Central memory CD4-positive, alpha-beta T cell (primary cell): ENCODE measurements around the gene IGSF21.
A peak's percentile ranks its signal among the peaks of the same experiment; 100 is the strongest.

Experiments used
- DNase-seq: peaks from one replicate; pipeline ENCODE4 v3.0.0; 2022
- total RNA-seq, 3 experiments: gene quantifications; one replicate each; lab custom pipeline; 2026; lab: John Stamatoyannopoulos, UW

IGSF21 gene
- 0 reads per million in 3 experiments for total RNA-seq

DNA sequence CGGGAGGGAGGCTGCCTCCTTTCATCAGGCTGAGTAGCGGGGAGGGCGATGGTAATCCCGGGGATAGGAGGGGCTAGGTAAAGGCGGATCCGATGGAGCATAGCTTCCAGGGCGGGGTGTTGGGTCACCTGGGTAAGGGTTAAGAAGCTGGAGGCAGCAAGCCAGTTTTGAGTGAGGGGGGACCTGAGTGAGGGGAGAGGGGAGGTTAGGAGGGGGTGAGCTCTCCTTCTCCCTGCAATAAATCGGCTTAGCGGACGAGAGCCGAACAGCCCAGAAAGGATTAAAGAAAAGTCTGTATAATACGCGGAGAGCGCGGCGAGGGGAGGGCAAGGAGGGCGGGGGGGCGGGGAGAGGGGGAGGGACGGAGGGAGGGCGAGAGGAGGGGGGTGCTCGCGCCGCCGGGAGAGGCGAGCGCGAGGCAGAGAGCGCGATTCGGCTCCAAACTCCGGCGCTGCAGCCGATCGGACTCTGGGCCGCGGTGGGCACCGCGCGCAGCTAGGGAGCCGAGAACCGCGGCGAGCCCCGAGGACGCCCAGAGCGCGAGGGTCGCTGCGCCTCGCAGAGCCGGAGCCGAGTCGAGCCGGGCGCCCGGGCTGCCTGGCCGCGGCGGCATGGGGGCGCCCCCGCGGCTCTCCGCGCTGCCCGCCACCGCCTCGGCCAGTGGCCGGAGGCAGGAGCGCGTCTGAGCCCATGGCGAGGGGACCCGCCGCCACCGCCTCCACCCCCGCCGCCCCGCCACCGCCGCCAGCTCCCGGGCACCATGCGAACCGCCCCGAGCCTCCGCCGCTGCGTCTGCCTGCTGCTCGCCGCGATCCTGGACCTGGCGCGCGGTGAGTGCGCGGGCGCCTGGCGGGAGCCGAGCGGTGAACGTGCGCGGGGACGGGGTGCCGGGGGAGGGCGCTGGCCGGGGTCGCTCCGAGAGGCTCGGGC is at the start of gene IGSF21:
Gene IGSF21 (plus strand): TSS at position 430 of the 930 bp plus-strand sequence. CDS start 331 bp downstream, at position 761.
- DNase-seq = no peak

DNA sequence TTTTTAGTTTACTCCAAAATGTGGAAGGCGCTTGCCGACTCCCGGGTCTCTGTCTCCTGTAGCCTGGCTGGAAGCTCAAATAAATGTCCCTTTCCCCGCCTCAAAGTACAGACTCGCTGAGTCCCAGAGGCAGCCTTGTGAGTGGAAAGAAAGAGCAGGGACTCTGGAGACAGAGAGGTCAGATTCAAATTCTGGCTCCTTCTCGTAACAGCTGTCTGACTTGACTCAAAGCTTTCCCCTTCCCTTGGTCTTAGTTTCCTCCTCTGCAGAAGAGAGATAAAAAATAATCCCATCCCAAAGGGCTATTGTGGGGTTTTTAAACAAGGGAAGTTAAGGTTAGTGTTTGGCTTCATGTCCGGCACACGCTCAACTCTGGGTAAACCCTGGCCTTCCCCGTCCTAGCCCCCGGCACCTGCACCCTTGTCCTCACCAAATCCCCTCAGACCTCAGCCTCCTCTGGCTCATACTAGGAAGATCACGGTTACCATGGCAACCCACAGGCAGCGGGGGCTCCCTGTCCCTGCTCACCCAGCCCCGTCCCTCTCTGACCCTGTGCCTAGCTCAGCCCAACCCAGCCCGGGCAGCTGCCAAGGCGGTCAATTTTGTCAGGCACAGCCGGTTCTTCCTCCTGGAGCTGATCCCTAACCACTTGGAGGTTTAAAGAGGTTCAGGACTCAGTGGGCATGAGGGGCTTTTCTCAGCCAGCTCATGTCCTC is 49.2 kb upstream of the IGSF21 start:
- DNase-seq = no peak

DNA sequence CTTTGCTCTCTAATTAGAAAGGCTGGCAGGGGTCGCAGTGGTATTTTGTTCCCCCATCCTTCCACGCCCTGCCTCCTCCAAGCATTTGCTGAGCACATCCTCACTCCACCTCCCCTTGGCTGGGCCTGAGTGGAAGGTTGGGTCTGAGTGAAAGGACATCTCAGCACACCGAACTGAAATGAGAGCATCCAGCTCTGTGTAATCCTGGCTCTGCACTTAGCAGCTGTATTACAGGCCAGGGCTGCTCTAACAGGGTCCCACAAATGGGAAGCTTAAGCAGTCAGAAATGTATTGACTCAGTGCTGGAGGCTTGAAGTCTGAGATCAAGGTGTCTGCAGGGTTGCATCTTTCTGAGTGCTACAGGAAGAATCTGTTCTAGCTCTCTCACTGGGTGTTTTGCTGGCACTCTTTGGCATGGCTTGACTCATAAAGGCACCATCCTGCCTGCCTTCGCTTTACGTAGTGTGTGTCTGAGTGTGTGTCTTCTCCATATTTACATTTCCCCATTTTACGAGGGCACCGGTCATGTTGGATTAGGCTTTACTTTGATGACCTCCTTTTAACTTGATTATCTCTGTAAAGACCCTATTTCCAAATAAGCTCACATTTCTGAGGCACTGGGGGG is 48.5 kb upstream of the IGSF21 start:
- DNase-seq = no peak

DNA sequence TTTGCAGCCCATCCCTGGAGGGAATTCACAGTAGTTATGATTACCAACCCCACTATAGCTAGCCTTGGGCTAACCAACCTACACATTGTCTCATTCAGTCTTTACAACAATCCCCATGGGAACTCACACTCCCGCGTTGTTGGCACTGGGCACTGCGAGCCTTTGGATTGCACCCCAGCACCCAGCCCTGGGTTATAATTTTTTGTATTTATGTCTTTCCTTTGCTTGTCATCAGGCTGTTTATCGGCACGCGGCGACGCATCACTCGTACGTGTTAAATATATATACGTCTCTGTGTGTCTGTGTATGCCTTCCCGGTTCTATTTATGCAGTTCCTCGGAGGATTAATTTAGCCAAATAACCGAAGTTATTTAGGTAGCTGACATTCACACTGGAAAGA is 47.2 kb upstream of the IGSF21 start:
- DNase-seq = no peak

DNA sequence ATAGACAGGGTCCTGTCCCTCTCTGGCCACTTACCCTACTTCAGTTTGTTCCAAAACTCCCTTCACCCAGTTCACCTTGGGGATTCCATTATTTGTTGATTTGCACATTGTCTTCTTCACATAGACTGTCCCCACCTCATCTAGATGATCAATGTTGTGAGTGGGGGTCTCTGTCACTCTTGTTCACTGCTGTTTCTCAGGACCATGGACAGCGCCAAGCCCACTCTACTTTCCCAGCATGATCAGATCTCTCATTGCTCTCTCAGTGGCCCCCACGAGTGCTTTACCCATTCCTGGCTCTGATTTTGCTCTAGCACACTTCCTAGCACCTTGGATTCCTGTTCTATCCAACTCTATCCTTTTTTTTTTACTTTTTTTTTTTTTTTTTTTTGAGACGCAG is 45.4 kb upstream of the IGSF21 start:
- DNase-seq = no peak

DNA sequence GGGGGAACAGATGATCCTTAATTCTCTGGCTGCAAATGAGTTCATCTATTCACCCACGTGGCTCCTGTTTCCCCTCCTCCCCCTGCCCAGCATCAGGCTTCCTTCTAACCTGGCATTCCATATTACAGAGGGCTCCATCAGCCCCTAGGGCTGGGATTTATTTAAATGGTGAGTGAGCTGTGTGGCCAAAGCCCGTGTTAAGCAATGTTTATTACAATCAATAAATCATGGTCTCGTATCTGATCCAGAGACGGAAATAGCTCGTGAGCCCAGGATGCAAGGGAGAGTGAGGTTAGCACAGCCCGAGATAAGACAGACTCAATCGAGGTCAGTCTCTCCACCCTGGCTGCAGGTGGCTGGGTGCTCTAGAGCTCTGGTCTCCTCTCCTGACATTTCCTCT is 43.1 kb upstream of the IGSF21 start:
- no peak for DNase-seq

DNA sequence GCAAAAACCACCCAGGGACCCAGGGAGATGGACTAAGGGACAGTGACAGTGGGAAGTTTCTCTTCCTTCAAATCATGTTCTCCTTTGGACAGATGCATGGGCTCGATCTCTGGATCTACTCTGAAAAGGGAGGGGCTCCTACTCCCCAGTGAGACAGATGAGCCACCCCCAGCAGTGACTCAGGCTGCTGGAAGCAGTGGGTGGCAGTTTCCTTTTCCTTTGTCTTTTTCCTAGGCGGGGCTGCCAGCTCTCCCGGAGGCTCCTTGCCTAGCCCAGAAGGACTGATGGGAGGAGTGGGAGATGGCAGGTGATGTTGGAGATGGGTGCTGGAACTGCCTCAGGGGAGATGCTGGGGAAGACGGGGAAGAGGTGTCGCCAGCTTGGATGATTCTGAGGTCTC is 41.0 kb upstream of the IGSF21 start:
- no peak for DNase-seq

DNA sequence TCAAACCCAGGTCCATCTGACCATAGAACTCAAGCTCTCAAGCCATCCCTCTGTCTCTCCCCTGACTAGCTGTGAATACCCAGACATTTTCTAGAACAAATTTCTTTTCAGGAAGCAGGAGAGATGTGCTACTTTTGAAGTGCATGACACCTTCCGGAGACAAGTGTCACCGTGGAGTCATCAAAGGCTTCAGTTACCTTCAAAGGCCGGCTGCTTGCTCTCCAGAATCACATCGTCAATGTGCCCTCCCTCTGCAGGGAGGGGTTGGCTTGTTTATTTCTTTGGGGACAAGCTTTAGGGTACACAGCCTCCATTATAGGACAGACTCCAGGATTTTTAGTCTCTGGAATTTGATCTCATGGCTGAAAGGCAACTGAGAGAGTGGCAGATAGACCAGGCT is 37.7 kb upstream of the IGSF21 start:
- peak; percentile 12 for DNase-seq

DNA sequence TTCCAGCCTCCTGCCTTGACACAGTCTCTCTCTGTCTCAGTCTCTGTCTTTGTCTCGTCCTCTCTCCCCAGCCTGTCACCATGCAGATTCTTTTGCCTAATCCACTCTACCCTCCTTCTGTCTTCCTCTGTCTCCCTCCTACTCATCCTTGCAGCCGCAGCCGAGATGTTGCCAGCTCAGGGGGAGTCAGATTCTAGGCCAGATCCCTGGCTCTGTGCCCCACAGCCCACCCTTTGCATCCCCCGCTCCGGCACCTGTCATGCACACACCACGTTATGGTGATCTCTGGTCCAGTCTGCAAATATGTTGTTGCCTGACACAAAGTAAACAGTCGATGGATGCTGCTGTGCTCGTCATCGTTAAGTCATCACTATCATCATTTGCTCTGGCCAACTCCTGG is 35.5 kb upstream of the IGSF21 start:
- no peak for DNase-seq

DNA sequence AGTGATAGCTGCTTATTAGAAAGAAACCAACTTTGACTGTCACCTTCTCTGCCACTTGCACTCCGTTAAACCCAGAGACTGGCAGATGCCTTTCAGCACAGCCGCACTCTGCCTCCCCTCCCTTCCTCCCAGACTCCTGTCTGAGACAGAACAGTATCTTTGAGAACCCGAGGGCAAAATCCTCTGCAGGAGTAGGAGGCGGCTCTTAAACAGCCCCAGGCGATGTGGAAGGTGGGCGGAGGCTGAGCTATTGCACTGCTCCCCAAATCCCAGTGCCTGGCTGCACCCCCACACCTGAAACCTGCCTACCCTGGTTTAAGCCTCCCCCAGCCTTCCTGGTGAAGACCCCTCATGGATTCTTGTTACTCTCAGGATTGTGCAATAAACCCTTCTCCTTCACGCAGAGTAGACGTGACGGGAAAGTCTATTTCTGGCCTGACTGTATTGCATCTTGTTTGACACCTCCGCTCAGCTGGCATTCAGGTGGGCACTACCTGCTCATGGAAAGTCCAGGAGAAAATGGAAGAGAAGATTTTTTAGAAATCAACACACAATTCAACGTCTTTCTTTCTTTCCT is 34.4 kb upstream of the IGSF21 start:
- DNase-seq = no peak

DNA sequence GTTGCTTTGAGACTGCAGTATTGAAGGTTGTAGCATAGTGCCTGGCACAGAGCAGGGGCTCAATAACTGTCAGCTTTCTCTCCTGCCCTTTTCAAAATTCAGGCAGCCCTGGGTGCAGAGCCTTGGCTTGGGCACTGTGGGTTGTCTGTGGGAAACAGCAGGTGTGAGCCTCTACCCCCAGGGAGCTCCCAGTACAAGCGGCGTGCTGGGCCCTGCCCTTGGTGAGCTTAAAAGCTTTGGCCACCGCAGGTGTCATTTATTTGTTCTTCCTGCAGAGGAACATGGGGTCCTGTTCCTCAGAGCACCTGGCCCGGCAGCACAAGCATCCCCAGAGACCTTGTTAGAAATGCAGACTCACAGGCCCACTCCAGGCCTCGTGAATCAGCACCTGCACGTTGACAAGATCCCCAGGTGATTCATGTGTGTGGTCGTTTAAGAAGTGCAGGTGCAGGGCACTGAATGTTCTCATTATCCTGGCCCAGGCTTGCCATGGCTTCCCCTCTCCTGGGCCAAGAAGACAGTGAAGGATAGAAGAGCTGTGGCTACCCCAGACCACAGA is 29.9 kb upstream of the IGSF21 start:
- DNase-seq = no peak

DNA sequence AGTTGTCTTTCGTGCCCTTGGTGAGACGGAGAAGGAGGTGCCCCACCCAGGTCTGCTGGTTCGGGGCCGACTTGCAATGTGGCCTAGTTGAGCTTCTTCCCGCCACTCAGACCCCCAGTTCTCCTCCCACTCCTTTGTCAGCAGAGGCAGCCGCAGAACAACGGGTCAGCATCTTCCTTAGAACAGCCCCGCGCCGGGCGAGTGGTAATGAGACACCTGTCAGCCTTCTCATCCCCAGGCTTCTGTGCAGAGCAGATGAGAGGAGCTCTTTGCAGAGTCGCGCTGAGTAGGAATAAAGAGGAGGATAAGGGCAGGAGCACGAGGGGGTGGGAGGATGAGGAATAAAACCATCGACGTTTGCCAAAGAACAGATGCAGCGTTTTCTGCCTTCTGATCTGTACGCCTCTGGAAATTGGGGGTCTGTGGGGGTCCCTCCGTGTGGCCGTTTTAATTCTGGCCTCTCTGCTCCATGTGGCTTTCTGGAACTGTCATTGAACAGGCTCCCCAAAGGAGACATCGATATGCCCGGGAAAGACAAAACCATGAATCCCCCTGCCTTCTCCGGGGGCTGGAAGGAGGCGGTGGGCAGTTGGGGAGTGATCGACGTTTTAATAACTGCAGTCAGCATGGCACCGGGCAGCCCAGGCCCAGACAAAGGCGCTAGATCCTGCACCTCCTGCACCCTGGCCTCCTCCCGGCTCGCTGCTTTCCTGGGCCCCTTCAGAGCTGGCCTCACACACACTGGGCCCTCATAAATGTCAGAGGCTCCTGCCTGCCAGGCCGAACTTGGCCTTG is 27.5 kb upstream of the IGSF21 start:
- DNase-seq = no peak

DNA sequence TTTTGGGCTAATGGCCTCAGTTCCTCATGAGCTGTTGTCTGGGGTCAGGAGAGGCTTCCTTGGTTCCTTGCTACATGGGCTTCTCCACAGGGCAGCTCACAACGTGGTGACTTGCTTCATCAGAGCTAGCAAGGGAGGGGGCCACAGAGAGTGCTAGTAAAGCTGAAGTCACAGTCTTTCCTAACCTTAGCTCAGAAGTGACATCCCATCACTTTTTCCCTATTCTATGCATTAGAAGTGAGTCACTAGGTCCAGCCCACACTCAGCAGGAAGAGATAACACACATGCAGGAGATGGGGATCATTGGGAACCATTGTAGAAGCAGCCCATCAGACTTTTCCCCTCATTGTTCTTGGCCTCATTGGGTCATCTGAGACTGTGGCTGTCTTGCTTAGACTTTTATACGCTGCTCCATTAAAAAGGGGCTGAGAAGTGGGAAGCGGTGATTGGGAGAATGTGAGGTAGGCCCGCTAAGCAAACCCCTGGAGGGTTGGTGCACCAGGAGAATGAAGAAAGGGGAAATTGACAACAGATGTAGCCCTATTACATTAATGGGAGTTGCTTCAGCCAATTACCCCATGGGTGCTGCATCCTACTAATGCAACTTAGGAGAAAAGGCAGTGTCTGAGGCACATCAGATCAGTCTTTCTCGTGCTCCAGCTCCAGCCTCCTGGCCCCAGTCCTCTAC is 22.1 kb upstream of the IGSF21 start:
- DNase-seq = no peak

DNA sequence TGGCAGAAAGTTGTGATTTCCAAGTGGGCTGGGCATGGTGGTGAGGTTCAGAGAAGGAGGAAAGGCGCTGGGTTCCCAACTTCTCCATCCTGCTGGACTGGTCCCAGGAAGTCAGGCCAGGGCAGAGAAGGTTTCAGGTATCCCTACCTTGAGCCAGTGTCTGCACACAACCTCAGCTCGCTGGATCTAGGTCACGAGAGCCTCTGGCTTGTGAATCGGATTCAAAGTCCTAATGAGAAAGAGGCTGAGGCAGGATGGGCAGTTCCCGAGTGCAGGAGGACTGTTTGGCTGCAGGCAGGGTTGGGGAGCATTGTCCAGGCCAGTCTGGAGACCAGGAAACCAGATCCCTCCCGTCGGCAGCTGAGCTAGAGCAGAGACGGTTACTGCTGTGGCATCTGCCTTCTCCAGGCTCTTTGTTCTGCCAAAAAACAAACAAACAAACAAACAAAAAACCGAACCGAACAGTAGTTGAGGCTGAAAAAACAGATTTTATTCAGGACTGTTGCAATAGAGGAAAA is 19.5 kb upstream of the IGSF21 start:
- DNase-seq = no peak

DNA sequence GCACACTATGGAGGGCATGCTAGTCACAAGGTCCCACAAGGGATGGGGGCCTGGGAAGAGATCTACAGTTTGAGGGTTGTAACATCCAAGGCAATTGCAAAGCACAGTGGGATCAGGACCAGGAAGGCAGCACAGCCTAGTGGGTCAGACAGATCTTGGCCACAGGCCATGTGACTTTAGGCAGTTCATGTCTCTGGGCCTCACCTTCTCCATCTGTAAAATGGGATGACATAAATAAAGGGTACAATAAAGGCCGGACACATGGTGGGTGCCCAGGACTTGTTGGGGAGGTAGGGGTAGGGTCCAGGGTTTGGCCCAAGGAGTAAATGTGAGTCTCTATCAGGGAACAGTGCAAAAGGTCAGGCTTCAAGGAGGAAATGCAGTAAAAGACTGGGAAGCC is 18.1 kb upstream of the IGSF21 start:
- DNase-seq = no peak

DNA sequence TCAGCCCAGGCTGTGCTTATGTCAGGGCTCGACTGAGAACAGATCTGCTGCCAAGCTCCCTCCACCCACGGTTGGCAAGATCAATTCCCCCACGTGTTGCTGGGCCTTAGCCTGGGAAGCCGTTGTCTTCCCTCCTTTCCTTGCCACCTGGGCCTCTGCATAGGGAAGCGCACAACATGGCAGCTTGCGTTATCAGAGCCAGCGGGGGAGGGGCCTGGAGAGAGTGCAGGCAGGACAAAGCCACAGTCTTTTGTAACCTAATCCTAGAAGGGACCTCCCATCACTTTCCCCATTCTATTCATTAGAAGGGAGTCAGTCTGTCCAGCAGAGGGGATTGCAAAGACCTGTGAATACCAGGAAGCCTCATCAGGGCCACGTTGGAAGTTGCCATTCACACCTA is 17.0 kb upstream of the IGSF21 start:
- DNase-seq = no peak

DNA sequence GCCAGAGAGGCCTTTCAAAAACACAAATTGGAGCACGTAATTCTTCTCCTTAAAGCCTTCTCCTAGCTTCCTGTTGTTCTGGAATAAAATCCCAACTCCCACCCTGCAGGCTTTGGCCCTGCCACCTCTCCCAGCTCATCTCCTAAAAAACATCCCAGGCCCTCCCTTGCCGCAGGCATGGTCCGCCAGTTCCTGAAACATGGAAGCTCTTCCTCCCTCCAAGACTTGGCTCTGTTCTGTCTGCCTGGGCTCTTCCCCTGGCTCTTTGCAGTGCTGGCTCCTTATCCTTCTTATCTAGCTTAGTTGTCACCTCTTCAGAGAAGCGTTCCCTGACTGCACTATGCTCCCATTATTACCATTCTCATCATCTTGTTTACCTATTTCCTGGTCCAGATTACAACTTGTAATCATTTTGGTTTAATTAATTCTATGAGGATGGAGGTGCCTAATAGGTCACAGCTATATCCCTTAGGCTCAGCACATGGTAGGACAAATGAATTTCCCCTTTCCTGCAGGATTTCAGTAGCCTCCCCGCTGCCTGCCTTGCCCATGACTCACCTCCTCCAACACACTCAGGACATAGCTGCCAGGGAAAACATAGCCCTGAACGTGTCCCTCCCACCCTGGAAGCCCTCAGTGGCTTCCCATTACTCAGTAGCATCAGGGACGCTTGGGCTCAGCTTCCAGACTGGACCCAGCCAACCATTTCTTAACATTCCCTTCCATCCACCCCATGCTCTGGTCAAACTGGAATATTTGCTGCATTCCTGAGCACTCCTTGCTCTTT is 15.7 kb upstream of the IGSF21 start:
- DNase-seq = no peak

DNA sequence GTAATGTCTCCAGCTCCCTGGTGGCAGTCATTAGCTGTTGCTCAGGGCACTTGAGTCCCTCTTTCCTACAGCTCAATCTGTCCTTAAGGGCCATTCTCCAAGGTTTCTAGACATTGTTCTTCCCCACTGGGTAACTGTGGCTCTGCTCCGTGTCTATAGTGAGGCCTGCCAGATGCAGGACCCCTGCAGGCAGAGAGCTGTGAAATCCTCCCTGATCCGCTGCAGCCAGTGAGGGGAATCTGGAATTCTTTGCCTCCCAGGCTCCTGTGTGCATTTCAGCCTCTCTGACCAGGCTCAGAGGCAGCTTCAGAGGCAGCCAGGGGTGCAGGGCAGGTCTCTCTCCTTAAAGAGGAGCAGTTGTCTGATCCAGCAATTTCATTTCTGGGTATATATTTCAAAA is 14.4 kb upstream of the IGSF21 start:
- DNase-seq = no peak

DNA sequence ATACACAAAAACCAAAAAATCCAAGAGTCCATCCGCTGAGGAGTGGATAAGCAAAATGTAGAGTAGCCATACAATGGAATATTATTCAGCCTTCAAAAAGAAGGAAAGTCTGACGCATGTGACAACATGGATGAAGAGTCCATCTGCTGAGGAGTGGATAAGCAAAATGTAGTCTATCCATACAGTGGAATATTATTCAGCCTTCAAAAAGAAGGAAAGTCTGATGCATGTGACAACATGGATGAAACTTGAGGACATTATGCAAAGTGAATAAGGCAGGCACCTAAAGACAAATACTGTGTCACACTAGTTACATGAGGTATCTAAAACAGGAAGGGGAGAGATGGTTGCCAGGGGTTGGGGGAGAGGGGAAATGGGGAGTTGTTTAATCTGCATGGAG is 14.0 kb upstream of the IGSF21 start:
- DNase-seq = no peak

DNA sequence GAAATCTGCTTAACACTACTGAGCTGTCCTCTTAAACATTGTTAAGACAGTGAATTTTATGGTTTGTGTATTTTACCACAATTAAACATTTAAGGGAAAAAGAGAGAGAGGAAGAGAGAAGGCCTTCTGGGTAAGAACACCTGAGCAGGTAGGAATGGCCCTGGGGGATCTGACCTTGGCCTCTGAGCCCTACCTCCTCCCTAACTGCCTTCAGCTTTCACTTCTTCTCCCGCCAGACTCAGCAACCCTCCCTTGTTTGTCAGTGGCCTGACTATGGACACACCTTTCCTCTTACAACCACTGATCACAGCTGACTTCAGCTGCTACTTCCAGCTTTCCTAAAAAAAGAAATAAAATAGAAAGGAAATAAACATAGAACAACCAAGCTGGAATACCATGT is 13.5 kb upstream of the IGSF21 start:
- DNase-seq = no peak
